K562 (cell line): ENCODE measurements around the gene ERBB4. TPM values are rescaled to one million over a fixed set of nuclear protein-coding genes. Genes with fewer than 3 reads are reported as not detected.

Experiments used
- ATAC-seq: fragments of 200-7000 bp; cut with Tn5 transposase; 3 replicates; pipeline ENCODE4 v1.9.1; 2020; ENCODE audit warnings: moderate library complexity
- BruUV-seq: library from RNA; stranded (reverse); fragments of 400-500 nt; replicated peaks from 2 replicates; lab custom pipeline; 2021; lab: Mats Ljungman, UMichigan
- CTCF ChIA-PET: fragments of 300-600 bp; formaldehyde crosslinking; extraction: SDS; loops from one replicate; lab custom pipeline; 2021; ENCODE audit warnings: low intra/inter-chr PET ratio; lab: Yijun Ruan, JAX
- POLR2A ChIA-PET: fragments of 300-600, 350-650 bp; sonication (Branson Sonifier 250); formaldehyde crosslinking; extraction: SDS; loops from one replicate; lab custom pipeline; 2021; ENCODE audit warnings: antibody characterized with exemption, inconsistent platforms; lab: Yijun Ruan, JAX
- DNase-seq, 4 experiments: peaks; one replicate each; pipeline versions ENCODE4 v3.0.0 to v3.0.0-alpha.2; 2011 to 2018; ENCODE audit warnings: low spot score in 3 of 4, mixed read lengths in 3 of 4; ENCODE audit errors: extremely low read depth in 1 of 4
- FAIRE-seq: peaks from 2 replicates; lab custom pipeline; 2011; peaks lifted over from hg19 to GRCh38; lab: Jason Lieb, UNC
- H2AFZ ChIP-seq: 2 replicates; pipeline ENCODE4 v1.6.0; 2011; ENCODE audit warnings: low read depth, low read length, control low read depth, inconsistent platforms
- H3K27ac ChIP-seq: fragments of 200-600 bp; 3 replicates; pipeline ENCODE4 v1.8.0; 2011; ENCODE audit warnings: low read depth, mild to moderate bottlenecking, control low read depth, inconsistent platforms, low read length, moderate library complexity, mixed read lengths; ENCODE audit errors: extremely low read depth
- H3K27me3 ChIP-seq, 2 experiments: fragments of 300-600 bp in 1 of 2; 2 replicates in 1 of 2; 3 replicates in 1 of 2; pipeline versions ENCODE4 v1.6.0 to v1.8.0; 2011; ENCODE audit warnings: inconsistent platforms in 2 of 2, low read length in 2 of 2, mild to moderate bottlenecking in 1 of 2, mixed read lengths in 1 of 2, moderate library complexity in 1 of 2; ENCODE audit not compliant: control insufficient read depth in 2 of 2, insufficient read depth in 2 of 2
- H3K36me3 ChIP-seq: fragments of 300-600 bp; 3 replicates; pipeline ENCODE4 v1.8.0; 2011; ENCODE audit warnings: mild to moderate bottlenecking, low read length, inconsistent platforms; ENCODE audit not compliant: control insufficient read depth, insufficient read depth
- H3K4me1 ChIP-seq, 2 experiments: fragments of 200-600 bp in 1 of 2; replicated peaks in 1 of 2; 2 replicates in 1 of 2; 3 replicates in 1 of 2; pipeline versions ENCODE4 v1.5.1 to v1.8.0; 2011; ENCODE audit warnings: inconsistent platforms in 2 of 2, low read length in 2 of 2, mild to moderate bottlenecking in 1 of 2, mixed read lengths in 1 of 2, moderate library complexity in 1 of 2; ENCODE audit not compliant: control insufficient read depth in 2 of 2, insufficient read depth in 2 of 2
- H3K4me2 ChIP-seq: 2 replicates; pipeline ENCODE4 v1.6.1; 2011; ENCODE audit warnings: low read length, control low read depth, inconsistent platforms, mixed read lengths; ENCODE audit not compliant: insufficient read depth
- H3K4me3 ChIP-seq: fragments of 200-600 bp; sonication (generic), shearing (Covaris generic); 2 replicates; pipeline ENCODE4 v1.5.1; 2016; ENCODE audit warnings: control low read depth, inconsistent platforms
- H3K79me2 ChIP-seq: fragments of 200-600 bp; 3 replicates; pipeline ENCODE4 v1.8.0; 2011; ENCODE audit warnings: low read length, inconsistent platforms; ENCODE audit not compliant: control insufficient read depth, insufficient read depth
- H3K9ac ChIP-seq, 2 experiments: 2 replicates each; pipeline versions ENCODE4 v1.6.0 to v1.6.1; 2011; ENCODE audit warnings: low read depth in 2 of 2, low read length in 2 of 2, control low read depth in 1 of 2, inconsistent platforms in 1 of 2, mild to moderate bottlenecking in 1 of 2, mixed read lengths in 1 of 2; ENCODE audit not compliant: insufficient read depth in 1 of 2
- H3K9me1 ChIP-seq: one replicate; pipeline ENCODE4 v1.6.0; 2011; ENCODE audit warnings: inconsistent platforms, mild to moderate bottlenecking, low read length, moderate library complexity; ENCODE audit not compliant: control insufficient read depth, insufficient read depth
- H3K9me3 ChIP-seq: replicated peaks from 2 replicates; pipeline ENCODE4 v1.5.1; 2011; ENCODE audit warnings: low read depth, low read length, inconsistent platforms; ENCODE audit not compliant: control insufficient read depth, insufficient read depth
- H4K20me1 ChIP-seq: replicated peaks from 2 replicates; pipeline ENCODE4 v1.6.1; 2011; ENCODE audit warnings: low read length, inconsistent platforms, mixed read lengths; ENCODE audit not compliant: control insufficient read depth, insufficient read depth
- BRD9 ChIP-seq: fragments of 450-650 bp; IDR thresholded peaks from 2 replicates; pipeline ENCODE4 v1.6.1; 2018; ENCODE audit warnings: low read depth; ENCODE audit not compliant: partially characterized antibody
- CC2D1A ChIP-seq: fragments of 450-650 bp; IDR thresholded peaks from 2 replicates; pipeline ENCODE4 v1.6.1; 2017; ENCODE audit warnings: mild to moderate bottlenecking
- CCNT2 ChIP-seq: IDR thresholded peaks from 2 replicates; pipeline ENCODE4 v1.6.1; 2011; ENCODE audit warnings: borderline replicate concordance, low read depth, mild to moderate bottlenecking, moderate library complexity, mixed read lengths, low read length; ENCODE audit not compliant: insufficient read length; ENCODE audit errors: extremely low read depth
- IRF2 ChIP-seq: sonication (generic); formaldehyde crosslinking; IDR thresholded peaks from 2 replicates; pipeline ENCODE4 v1.8.1; 2022; ENCODE audit warnings: mild to moderate bottlenecking, missing genetic modification reagents
- KDM2B ChIP-seq: fragments of 250-450 bp; sonication (Bioruptor Pico); IDR thresholded peaks from 2 replicates; pipeline ENCODE4 v1.8.0; 2021; ENCODE audit warnings: mild to moderate bottlenecking, moderate library complexity
- MEF2D ChIP-seq: conservative IDR thresholded peaks from 2 replicates; pipeline ENCODE4 v1.6.1; 2016; ENCODE audit warnings: low read depth, missing genetic modification characterization, missing compliant biosample characterization
- ZBED1 ChIP-seq: IDR thresholded peaks from 2 replicates; pipeline ENCODE4 v1.6.1; 2014
- WGBS: fragments of 100-300 bp; shearing (Covaris generic); methylation state at CpG from one replicate; pipeline ENCODE4 v1.1.6; 2016; ENCODE audit warnings: low coverage, mixed read lengths; ENCODE audit not compliant: insufficient coverage; ENCODE audit errors: missing lambda C conversion rate; 5-methylcytosine and 5-hydroxymethylcytosine counted together
- in situ Hi-C: fragments of 300-500 bp; cut with MboI; formaldehyde crosslinking; loops from 4 replicates; pipeline ENCODE4 v1.15.0; 2018; ENCODE audit warnings: inconsistent platforms, mixed read lengths
- intact Hi-C: fragments of 100-400 bp; cut with micrococcal nuclease; formaldehyde crosslinking; loops from 2 replicates; pipeline ENCODE4 v1.14.2; 2022
- polyA plus RNA-seq, 8 experiments: library from polyadenylated mRNA; depleted of rRNA in 4 of 8; stranded (reverse) in 5 of 8; unstranded in 3 of 8; fragments of >200 nt; fragmentation: Nextera tagmentation in 2 of 8; fragmentation: Illumina TruSeq in 1 of 8; extraction: Ambion mirVana in 2 of 8; extraction: Trizol in 1 of 8; gene quantifications; 2 replicates each; pipeline versions ENCODE4 v1.2.1 to v1.2.3, GENCODE V29; 2011 to 2014; ENCODE audit warnings: inconsistent platforms in 1 of 8, missing spikeins in 1 of 8
- total RNA-seq, 7 experiments: library from RNA; depleted of rRNA in 6 of 7; stranded (reverse); fragments of >200 nt in 6 of 7; fragmentation: Illumina TruSeq in 2 of 7; extraction: Trizol in 2 of 7; gene quantifications; 2 replicates each; pipeline versions ENCODE4 v1.2.1 to v1.2.3, GENCODE V29; 2011 to 2021; ENCODE audit warnings: low replicate concordance in 1 of 7
- TF ChIP-seq, protein P1 (sequence below): fragments of 150-350 bp; IDR thresholded peaks from 2 replicates; pipeline ENCODE4 v1.6.1; 2014; ENCODE audit warnings: low read depth, mild to moderate bottlenecking, low read length, borderline replicate concordance
- TF ChIP-seq, protein P2 (sequence below): sonication (generic); formaldehyde crosslinking; IDR thresholded peaks from 2 replicates; pipeline ENCODE4 v1.8.0; 2022; ENCODE audit warnings: missing genetic modification reagents, mild to moderate bottlenecking, moderate library complexity, borderline replicate concordance
- TF ChIP-seq, protein P3 (sequence below): fragments of 250-450 bp; sonication (Bioruptor Pico); IDR thresholded peaks from 2 replicates; pipeline ENCODE4 v1.8.0; 2022; ENCODE audit warnings: inconsistent platforms

ERBB4 gene
- total and polyA plus RNA-seq, 9 of the 15 experiments (the other 6 are each of a cell fraction or from before 2014, with no cell fraction given): not detected

DNA sequence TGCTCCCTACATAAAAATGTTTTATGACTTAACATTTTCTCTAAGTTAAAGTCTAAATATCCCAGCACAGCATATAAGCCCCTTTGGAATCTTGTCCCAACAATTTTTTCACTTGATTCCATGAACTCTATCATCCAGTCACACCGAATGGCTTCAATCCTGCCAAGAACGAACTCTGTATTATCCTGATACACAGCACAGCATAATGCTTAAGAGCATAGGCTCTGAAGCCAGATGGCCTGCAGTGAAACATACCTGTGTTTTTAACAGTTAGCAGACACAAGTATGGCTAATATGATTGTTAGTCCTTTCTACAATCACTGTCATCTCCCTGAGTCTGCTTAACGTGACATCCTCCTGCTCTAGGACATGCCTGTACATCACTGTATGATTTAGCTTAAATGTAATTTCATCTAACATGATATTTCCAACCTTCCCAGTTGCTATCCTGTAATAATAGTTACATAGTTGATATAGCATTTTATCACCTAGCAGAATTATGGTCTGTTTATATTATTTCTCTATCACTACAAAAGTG is 669.5 kb downstream of the ERBB4 start:
- no peaks in the 10 kb centered on the region for H3K27me3 ChIP-seq
- no peak for FAIRE-seq
- H3K36me3 ChIP-seq: no peaks in the 10 kb centered on the region
- H3K27ac ChIP-seq: no peak overlapping the region
- no peak overlapping the region for H3K4me2 ChIP-seq
- in situ Hi-C loops: no loop called here
- H3K9me3 ChIP-seq: no peaks in the 10 kb centered on the region
- no peaks in the 10 kb centered on the region for H3K9me1 ChIP-seq
- DNase-seq: no peak
- no peaks in the 10 kb centered on the region for H3K4me1 ChIP-seq
- 4% methylated on average over 3 of the region's 3 CpGs for WGBS
- no peak overlapping the region for H3K4me3 ChIP-seq
- TF ChIP-seq BRD9: no peak
- TF ChIP-seq CC2D1A: no peak
- no peak for TF ChIP-seq KDM2B (CRISPR knock-in tag)
- TF ChIP-seq, protein P1, sequence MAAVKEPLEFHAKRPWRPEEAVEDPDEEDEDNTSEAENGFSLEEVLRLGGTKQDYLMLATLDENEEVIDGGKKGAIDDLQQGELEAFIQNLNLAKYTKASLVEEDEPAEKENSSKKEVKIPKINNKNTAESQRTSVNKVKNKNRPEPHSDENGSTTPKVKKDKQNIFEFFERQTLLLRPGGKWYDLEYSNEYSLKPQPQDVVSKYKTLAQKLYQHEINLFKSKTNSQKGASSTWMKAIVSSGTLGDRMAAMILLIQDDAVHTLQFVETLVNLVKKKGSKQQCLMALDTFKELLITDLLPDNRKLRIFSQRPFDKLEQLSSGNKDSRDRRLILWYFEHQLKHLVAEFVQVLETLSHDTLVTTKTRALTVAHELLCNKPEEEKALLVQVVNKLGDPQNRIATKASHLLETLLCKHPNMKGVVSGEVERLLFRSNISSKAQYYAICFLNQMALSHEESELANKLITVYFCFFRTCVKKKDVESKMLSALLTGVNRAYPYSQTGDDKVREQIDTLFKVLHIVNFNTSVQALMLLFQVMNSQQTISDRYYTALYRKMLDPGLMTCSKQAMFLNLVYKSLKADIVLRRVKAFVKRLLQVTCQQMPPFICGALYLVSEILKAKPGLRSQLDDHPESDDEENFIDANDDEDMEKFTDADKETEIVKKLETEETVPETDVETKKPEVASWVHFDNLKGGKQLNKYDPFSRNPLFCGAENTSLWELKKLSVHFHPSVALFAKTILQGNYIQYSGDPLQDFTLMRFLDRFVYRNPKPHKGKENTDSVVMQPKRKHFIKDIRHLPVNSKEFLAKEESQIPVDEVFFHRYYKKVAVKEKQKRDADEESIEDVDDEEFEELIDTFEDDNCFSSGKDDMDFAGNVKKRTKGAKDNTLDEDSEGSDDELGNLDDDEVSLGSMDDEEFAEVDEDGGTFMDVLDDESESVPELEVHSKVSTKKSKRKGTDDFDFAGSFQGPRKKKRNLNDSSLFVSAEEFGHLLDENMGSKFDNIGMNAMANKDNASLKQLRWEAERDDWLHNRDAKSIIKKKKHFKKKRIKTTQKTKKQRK: no peak
- TF ChIP-seq, protein P2, sequence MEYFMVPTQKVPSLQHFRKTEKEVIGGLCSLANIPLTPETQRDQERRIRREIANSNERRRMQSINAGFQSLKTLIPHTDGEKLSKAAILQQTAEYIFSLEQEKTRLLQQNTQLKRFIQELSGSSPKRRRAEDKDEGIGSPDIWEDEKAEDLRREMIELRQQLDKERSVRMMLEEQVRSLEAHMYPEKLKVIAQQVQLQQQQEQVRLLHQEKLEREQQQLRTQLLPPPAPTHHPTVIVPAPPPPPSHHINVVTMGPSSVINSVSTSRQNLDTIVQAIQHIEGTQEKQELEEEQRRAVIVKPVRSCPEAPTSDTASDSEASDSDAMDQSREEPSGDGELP (CRISPR knock-in tag): no peak
- TF ChIP-seq ZBED1: no peak
- TF ChIP-seq, protein P3, sequence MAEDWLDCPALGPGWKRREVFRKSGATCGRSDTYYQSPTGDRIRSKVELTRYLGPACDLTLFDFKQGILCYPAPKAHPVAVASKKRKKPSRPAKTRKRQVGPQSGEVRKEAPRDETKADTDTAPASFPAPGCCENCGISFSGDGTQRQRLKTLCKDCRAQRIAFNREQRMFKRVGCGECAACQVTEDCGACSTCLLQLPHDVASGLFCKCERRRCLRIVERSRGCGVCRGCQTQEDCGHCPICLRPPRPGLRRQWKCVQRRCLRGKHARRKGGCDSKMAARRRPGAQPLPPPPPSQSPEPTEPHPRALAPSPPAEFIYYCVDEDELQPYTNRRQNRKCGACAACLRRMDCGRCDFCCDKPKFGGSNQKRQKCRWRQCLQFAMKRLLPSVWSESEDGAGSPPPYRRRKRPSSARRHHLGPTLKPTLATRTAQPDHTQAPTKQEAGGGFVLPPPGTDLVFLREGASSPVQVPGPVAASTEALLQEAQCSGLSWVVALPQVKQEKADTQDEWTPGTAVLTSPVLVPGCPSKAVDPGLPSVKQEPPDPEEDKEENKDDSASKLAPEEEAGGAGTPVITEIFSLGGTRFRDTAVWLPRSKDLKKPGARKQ (CRISPR knock-in tag): no peak
- no peak for TF ChIP-seq CCNT2
- no peak for TF ChIP-seq MEF2D
- TF ChIP-seq IRF2 (CRISPR knock-in tag): no peak
- no peaks in the 10 kb centered on the region for H3K79me2 ChIP-seq
- CTCF ChIA-PET: no interaction called here
- intact Hi-C loops: no loop called here
- no TSS peak for BruUV-seq
- POLR2A ChIA-PET: no interaction called here
- H3K9ac ChIP-seq: no peak overlapping the region
- H4K20me1 ChIP-seq: no peaks in the 10 kb centered on the region
- H2AFZ ChIP-seq: no peak overlapping the region
- ATAC-seq: no peak
